GM11168 (cell line): ENCODE results near the gene TUBB1.
"Not testable (repeated sequence)": the region's sequence is repeated elsewhere in the genome, so short reads cannot be mapped to it uniquely, and the experiment has no call there.

Experiments
- in situ Hi-C: fragments of 300-500 bp; cut with MboI; formaldehyde crosslinking; loops from one replicate; pipeline ENCODE4 v1.12.0; 2022; ENCODE audit warnings: low sequenced_read_pairs; ENCODE audit not compliant: unreplicated experiment

Gene TUBB1

GRCh38 chr20:59004763-59005522, 14.3 kb upstream of the TUBB1 start:
- in situ Hi-C loops: loop anchor here (5.0 kb wide), 1 partner anchor 37 kb away; the partner anchor contains the start of gene PRELID3B

DNA sequence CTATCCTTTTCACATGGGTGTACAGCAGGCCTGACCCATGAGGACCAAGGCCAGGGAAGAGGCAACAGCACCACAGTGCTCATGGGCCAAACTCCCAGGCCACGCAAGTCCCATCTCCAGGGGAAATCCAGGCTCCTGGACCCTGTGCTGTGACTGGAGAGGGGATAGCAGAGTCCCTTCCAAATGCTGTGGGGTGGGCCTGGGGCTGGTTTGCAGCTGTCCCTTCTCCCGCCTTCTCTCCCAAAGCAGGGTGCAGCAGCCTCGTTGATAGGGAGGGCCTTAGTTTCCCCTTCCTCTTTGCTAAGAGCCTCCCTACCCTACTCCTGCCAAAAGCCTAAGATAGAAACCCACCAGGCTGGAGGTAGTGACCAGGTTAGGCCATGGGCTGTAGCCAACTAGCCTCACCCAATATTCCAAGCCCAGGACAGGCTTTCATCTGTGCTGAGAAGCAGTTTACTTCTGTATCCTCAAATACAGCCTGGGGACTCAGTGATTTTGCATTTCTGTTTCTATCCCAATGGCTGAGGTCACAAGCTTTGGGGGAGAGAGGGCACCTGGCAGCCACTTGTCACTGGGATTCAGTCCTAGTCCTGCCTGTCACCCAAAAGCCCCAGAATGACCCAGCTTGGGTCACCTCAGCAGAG, 13.6 kb upstream of the TUBB1 start:
- in situ Hi-C loops: loop anchor here (5.0 kb wide), 1 partner anchor 37 kb away; the partner anchor contains the start of gene PRELID3B

- in situ Hi-C loops: loop anchor here (5.0 kb wide), 1 partner anchor 36 kb away; the partner anchor contains the start of gene PRELID3B
Measured at GRCh38 chr20:59006167-59006863, 12.9 kb upstream of the TUBB1 start.

DNA sequence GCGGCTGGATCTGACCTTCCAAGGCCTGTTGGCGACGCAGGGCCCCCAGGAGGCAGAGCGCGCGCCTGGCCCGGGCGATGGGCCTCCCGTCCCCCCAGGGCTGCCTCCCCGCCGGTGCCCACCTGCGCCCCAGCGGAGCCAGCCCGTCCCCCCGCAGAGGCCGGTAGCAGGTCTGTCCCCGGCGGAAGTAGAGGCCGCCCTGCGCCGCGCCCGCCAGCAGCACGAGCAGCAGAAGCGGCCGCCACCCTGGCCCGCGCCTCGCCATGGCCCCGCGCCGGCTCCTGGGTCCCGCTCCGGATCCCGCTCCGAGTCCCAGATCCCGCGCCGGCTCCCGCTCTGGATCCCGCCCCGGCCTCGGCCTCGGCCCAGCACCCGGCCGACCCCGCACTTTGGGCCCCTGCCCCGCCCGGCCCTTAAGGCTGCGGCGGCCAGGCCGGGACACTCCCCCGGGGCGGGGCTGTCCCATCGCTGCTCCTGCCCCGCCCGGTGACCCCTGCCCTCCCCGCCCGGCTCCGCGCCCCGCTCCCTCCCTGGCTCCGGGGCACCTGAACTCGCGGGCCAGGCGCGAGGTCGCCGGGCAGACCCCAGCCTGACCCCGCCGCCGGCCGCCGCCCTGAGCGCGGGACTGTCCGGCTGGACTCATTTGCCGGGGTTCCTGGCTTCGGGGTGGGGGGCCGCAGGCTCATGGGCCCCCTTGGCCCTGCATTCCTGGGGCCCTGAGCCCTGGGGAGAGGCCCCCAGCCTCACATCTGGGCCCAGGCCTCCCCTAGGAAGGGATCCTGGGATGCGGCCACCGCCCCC, 12.2 kb upstream of the TUBB1 start, which contains the start of gene CTSZ:
Gene CTSZ, minus strand, starts transcription at position 391 of the 801 bp plus-strand sequence. Its CDS starts 126 bp downstream, at position 265.
- in situ Hi-C loops: loop anchor here (5.0 kb wide), 1 partner anchor 35 kb away; the partner anchor contains the start of gene PRELID3B

DNA sequence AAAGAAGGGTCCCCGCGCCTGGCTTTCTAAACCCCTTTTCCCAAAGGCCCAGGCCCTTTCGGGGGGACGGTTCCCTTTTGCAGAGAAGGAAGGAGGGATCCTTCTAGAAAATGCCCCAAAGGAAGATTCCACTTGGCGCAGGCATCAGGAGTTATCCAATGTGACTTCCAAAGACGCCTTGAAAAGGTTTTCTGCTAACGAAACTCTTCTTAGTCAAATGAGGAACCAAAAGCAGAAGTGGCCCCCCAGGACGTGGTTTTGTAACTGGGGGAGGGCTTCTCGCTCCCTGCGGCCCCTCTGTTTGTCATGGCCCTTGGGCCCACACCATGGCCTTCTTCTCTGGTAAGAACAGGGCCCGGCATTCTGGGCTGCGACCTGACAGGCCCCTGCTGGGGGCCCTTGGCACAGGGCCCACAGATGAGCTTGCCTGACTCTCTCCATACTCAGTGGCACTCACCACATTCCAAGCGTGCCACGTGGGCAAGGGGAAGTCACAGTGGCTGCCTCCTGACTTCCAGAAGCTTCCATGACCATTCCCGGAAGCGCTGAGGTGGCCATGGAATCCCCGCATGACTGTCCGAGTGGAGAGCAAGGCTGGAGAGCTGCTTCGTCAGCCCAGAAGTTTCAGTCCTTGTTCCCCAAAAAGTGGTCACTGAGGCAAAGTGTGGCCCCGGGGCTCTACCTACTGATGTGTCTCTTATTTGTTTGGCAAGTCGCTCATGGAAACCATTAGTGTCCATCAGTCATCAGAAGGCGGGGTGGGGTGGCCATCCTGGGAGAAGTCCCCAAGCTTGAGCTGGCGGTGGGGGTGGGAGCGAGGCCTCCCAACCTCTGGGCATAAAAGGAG, 11.3 kb upstream of the TUBB1 start:
- in situ Hi-C loops: loop anchor here (5.0 kb wide), 1 partner anchor 34 kb away; the partner anchor contains the start of gene PRELID3B

DNA sequence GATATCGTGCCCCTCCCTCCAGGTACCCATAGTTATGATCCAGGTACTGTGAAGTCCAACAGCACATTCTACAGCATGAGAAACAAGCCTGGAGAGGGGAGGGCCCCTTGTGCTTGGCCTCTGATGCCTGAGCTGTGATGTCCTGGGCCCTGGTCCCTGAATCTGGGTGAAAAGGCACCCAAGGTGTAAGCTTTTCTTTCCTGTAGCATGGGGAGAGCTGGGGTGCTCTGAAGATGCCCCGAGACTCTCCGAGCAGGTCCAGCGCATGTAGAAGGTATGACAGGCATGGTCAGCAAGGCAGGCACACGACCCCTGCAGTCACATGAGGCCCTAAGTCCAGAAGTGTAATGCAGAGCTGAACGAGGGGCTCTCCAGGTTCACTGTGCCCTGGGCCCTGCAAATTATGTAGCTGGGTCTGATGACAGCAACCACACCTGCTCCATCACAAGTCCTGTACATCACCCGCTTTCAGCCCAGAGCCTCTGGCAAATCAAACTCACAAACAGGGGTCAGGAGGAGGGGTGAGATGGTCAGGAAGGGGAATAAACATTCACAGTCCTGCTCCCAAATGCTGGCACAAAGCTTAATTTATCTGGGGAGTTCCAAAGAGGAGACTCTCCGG, 10.4 kb upstream of the TUBB1 start:
- in situ Hi-C loops: loop anchor here (5.0 kb wide), 1 partner anchor 33 kb away; the partner anchor contains the start of gene PRELID3B

DNA sequence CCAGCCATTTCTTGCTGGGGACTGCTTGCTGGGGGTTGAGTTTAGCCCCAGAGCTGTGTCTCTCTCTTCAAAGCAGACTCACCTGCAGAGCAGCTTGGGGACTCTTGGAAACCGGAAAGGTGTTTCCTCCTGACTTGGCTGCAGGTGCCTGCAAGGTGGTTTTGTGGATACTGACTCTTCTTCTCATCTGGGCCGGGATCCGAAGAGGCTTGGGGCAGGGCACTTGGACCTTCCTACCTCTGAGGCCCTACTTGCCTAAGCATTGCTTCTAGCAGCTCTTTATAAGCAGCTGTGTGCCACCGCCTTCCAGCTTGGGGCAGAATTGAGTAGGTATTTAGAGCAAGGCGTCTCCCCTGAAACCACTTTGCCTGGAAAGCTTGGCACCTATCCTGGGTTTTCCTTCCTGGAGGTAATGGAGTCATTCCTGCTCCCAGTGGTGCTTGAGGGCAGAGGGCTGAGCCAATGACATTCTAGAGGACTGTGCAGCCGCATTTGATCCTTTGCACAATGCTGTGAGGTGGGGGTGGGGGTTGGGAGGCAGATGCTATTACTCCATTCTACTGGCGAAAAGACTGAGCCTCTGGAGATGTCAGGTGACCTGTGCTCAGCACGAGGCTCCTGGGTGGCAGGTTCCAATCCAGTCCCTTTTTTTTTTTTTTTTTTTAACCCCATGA, 8.8 kb upstream of the TUBB1 start:
- in situ Hi-C loops: no loop called here

- in situ Hi-C loops: no loop called here
Measured at GRCh38 chr20:59010995-59011873, 8.0 kb upstream of the TUBB1 start.

DNA sequence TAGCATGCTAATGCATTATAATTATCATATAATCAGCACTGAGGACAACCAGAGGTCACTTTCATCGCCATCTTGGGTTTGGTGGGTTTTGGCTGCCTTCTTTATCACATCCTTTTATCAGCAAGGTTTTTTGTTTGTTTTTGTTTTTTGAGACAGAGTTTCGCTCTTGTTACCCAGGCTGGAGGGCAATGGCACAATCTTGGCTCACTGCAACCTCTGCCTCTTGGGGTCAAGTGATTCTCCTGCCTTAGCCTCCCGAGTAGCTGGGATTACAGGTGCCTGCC, 7.4 kb upstream of the TUBB1 start:
- in situ Hi-C loops: not testable (repeated sequence)

DNA sequence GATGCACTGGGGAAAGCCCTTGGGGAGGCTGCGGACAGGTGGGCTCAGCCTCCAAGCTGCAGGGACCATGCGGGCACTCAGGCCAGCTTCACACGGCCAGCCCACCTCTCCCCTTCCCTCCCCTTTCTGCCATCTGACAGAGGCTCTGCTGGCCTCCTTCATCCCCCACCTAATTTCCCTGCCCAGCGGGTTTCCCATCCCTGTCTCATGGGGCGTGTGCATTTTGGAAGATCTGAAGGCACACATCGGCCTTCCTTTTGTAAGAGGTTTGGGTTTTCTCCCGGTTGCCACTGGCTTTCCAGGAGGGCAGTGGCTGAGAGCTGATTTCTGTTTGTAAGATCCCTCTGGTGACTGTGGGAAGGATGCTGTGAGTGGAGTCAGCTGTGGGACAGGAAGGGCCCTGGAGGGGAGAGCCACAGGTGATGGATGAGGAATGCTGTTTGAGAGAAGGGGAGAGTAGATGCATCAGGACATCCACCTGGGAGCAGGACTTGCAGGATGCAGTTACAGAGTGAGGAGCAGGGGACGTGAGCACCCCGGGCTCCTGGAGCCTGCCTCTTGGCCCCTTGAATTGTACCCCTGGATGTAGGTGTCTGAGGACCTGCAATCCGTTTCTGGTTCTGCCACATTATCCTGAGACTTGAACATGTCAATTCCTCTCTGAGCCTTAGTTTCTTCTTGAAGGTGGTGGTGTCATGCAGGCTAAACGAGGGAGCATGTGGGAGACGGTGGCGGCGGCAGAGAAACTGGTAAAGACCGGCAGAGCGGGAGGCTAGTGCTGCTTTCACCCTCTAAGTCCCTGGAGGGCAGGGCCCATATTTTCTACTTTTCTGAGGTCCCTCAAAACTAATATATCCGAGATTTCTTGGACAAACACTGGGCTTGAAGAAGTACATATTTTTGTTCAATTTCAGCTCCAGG, 5.9 kb upstream of the TUBB1 start:
- in situ Hi-C loops: no loop called here

DNA sequence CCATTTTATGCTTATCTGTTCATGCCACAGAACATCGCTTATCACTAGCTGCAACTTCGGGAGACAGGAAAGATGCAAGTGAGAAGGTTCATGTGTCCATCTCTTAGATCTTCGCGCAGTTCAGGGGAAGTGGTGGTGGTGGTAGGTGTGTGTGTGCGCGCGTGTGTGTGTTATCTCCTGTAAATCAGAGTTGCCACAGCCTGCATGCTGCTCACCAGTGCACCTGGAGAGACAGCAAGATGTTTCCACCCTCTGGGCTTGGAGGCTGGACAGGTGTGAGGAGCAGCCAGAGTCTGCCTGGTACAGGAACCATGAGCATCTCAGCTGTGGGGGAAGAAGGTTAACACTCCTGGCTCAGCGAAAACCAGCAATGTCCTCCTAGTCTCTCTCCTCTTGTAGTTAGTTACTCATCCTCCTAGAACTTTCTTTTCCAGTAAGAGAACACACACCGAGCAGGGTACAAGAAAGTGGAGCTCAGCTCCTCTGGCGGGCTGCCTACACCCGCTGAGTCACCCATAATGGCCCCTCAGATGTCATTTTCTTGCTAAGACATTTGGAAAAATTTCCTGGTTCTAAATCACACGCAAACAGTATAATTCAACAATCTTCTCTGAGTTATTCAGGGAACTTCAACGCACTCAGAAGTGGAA, 5.1 kb upstream of the TUBB1 start:
- in situ Hi-C loops: no loop called here

- in situ Hi-C loops: no loop called here
Measured at GRCh38 chr20:59014680-59015389, 4.4 kb upstream of the TUBB1 start.

GRCh38 chr20:59015411-59015810, 3.8 kb upstream of the TUBB1 start:
- in situ Hi-C loops: no loop called here

DNA sequence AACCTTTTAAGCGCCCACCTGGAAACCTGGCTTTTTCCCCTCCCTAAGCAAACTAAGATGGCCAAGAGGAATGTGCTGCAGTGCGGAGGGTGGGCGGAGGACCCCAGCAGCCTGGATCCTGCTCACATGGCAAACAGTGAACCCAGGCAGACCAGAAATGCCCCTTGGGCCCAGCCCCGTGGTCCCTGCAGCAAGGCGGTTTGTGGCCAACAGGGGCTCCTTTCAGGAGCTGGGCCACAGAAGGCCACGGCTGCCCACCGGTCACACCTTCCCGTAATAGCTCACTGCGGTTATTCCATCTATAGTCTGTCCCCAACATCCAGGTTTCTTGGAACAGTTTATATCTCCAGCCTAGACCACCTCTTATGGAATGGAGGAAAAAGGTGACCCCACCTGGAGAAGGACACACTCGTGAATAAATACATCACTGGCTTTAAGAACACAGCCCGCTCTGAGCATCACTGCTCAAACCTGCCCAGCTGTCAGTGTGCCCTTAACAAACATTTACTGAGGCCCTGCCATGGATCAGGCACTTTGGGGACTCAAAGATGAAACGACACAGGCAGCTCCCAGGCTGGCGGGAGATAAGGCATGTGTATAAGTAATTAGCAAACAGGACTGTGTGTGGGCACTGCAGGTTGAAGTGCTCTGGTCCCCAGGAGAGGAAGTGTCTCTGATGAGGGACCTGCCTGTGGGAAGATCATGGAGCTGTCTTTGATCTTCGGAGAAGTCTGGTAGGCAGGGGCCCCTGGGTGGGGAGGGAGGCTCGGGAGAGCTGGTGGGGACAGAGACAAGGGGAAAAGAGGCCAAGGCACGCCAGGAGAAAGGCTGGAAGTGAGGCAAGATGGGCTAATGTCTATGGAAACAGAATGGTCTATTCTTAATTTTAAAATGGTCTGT, 3.2 kb upstream of the TUBB1 start:
- in situ Hi-C loops: no loop called here
